Measurements from ENCODE around the gene NRROS. TPM values are rescaled to one million over a fixed set of nuclear protein-coding genes. Genes with fewer than 3 reads are reported as not detected.

Gene NRROS
- total RNA-seq, 1 donor from 2014 or later: not detected

DNA sequence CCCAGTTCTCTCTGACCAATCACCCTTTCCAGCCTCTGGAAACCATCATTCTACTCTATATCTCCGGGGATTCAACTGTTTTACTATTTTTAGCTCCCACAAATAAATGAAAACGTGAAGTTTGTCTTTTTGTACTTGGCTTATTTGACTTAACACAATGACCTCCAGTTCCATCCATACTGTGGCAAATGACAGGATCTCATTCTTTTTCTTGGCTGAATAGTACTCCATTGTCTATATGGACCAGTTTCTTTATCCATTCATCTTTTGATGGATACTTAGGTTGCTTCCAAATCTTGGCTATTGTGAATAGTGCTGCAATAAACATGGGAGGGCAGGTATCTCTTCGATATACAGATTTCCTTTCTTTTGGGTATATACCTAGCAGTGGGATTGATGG is 34.1 kb downstream of the NRROS start:
- H3K36me3 ChIP-seq (ENCODE audit: control insufficient read depth, insufficient read depth, low read length): no peaks in the 10 kb centered on the region
- H3K27me3 ChIP-seq (ENCODE audit: control insufficient read depth, insufficient read depth, low read length): peaks cover 8% of the 10 kb centered on the region
- FAIRE-seq (no peak), DNase-seq (ENCODE audit: low read depth) (no peak)
- H3K4me3 ChIP-seq (ENCODE audit: low read depth, low read length): no peak overlapping the region
- TF ChIP-seq, protein P1, sequence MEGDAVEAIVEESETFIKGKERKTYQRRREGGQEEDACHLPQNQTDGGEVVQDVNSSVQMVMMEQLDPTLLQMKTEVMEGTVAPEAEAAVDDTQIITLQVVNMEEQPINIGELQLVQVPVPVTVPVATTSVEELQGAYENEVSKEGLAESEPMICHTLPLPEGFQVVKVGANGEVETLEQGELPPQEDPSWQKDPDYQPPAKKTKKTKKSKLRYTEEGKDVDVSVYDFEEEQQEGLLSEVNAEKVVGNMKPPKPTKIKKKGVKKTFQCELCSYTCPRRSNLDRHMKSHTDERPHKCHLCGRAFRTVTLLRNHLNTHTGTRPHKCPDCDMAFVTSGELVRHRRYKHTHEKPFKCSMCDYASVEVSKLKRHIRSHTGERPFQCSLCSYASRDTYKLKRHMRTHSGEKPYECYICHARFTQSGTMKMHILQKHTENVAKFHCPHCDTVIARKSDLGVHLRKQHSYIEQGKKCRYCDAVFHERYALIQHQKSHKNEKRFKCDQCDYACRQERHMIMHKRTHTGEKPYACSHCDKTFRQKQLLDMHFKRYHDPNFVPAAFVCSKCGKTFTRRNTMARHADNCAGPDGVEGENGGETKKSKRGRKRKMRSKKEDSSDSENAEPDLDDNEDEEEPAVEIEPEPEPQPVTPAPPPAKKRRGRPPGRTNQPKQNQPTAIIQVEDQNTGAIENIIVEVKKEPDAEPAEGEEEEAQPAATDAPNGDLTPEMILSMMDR (IDR thresholded peaks at IDR 0.05; ENCODE audit: insufficient read depth, low read length, severe bottlenecking): no peak

DNA sequence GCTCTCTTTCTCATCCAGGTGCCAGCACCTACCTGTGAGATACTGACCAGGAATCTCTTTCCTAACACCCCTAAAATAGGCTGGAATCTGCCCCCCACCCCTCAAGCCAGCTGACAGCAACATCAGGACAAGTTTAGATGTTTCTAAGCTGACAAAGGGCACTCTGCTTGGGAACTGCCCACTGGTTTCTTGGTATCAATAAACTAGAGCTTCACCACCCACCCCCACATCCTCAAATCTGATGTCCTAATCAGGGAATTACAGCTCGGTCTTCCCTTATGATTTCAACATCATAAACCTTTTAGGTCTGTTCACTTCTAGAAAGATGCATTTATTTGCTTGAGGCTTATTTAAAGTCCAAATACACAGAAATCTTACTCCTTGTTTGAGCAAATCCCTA is 37.9 kb downstream of the NRROS start:
- H3K36me3 ChIP-seq (ENCODE audit: control insufficient read depth, insufficient read depth, low read length): no peaks in the 10 kb centered on the region
- peaks cover 6% of the 10 kb centered on the region for H3K27me3 ChIP-seq (ENCODE audit: control insufficient read depth, insufficient read depth, low read length)
- no peak overlapping the region for H3K4me3 ChIP-seq (ENCODE audit: low read depth, low read length)
- no peak for DNase-seq (ENCODE audit: low read depth)
- FAIRE-seq: no peak
- TF ChIP-seq, protein P1 (IDR thresholded peaks at IDR 0.05; ENCODE audit: insufficient read depth, low read length, severe bottlenecking): no peak

DNA sequence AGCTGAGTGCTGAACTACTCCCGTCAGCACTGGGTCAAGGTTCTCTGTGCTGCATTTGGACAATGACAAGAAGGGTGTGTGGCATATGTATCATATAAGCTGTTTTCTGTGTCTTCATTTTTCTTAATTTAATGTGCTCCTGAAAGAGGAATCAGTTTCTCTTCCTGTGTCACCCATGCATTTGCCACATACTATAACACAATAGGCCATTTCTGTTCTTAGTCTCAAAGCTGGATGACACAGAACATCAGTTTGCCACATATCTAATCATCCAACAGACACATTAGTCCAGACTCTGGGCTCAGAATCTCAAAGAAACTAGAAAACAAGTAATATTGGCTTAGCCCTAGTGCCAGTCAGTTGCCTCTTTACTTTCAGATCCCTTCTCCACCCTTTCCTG is 38.4 kb downstream of the NRROS start:
- TF ChIP-seq, protein P1 (IDR thresholded peaks at IDR 0.05; ENCODE audit: insufficient read depth, low read length, severe bottlenecking): no peak
- FAIRE-seq (no peak), DNase-seq (ENCODE audit: low read depth) (no peak)
- Histone ChIP-seq H3K4me3 (ENCODE audit: low read depth, low read length) (no peak overlapping the region), H3K36me3 (ENCODE audit: control insufficient read depth, insufficient read depth, low read length) (no peaks in the 10 kb centered on the region), H3K27me3 (ENCODE audit: control insufficient read depth, insufficient read depth, low read length) (peaks cover 6% of the 10 kb centered on the region)

DNA sequence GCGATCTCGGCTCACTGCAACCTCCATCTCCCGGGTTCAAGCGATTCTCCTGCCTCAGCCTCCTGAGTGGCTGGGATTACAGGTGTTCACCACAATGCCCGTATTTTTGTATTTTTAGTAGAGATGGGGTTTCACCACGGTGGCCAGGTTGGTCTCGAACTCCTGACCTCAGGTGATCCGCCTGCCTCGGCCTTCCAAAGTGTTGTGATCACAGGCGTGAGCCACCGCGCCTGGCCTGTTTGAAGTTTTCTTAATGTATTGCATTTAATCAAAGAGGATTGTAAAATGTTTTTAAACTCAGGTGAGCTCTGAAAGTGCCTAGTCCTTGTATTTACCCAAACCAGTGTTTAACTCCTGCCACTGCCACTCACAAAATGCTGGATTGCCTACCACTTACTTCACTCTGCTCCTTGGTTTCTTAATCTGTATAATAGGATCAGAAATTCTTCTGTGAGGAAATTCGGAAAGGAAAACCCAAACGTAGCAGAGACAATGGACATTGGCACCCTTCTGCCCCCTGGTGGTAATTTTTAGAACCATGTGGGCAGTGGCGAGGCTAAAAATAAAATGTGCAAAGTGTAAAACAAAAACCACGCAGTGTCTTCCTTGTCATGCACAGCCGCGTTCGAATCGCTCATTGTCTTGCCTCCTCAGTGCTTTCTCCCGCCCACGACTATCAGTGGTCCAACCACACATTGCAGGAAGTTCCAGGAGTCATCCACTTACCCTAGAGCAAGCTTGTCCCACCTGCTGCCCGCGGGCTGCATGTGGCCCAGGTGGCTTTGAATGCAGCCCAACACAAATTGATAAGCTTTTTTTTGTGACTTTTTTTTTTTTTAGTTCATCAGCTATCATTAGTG is 45.3 kb downstream of the NRROS start:
- DNase-seq (ENCODE audit: low read depth) (peak; percentile 28), FAIRE-seq (no peak)
- H3K4me3 ChIP-seq (ENCODE audit: low read depth, low read length): no peak overlapping the region
- no peaks in the 10 kb centered on the region for H3K36me3 ChIP-seq (ENCODE audit: control insufficient read depth, insufficient read depth, low read length)
- TF ChIP-seq, protein P1 (IDR thresholded peaks at IDR 0.05; ENCODE audit: insufficient read depth, low read length, severe bottlenecking): peak; percentile 75
- no peaks in the 10 kb centered on the region for H3K27me3 ChIP-seq (ENCODE audit: control insufficient read depth, insufficient read depth, low read length)

DNA sequence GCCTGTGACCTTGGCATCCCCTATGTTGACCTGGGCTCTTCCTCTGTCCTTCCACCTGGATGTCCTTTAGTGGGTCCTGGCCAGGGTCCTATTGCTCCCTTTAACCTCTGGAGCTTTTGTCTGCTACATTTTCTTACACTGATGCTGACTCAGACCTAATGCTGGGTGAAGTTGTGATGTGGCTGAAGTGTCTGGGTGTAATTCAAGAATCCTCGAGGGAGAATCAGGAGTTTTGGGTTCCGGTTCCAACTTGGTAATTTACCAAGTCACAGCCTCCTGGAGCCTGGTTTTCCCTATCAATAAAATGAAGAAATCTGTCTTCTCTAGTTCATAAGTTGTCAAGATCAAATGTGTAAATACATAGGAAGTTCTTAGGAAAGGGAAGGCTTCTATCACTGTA is 46.9 kb downstream of the NRROS start:
- no peak for DNase-seq (ENCODE audit: low read depth)
- TF ChIP-seq, protein P1 (IDR thresholded peaks at IDR 0.05; ENCODE audit: insufficient read depth, low read length, severe bottlenecking): no peak
- H3K27me3 ChIP-seq (ENCODE audit: control insufficient read depth, insufficient read depth, low read length): no peaks in the 10 kb centered on the region

More for the DNA sequence above, 46.9 kb downstream of the NRROS start:
- Histone ChIP-seq H3K36me3 (ENCODE audit: control insufficient read depth, insufficient read depth, low read length) (no peaks in the 10 kb centered on the region), H3K4me3 (ENCODE audit: low read depth, low read length) (no peak overlapping the region)
- no peak for FAIRE-seq
